Measurements from ENCODE around the gene UPP2. TPM values are rescaled to one million over a fixed set of nuclear protein-coding genes. Genes with fewer than 3 reads are reported as not detected.

UPP2 gene
- total RNA-seq, 1 donor from 2014 or later, result not detected

- no peaks in the 10 kb centered on the region for H3K9me3 Mint-ChIP-seq (ENCODE audit: unreplicated experiment)
- H3K4me1 Mint-ChIP-seq (ENCODE audit: low read depth, unreplicated experiment), result peaks cover 4% of the 10 kb centered on the region
- DNase-seq, result no peak
- H3K36me3 Mint-ChIP-seq (ENCODE audit: unreplicated experiment), result peaks cover 5% of the 10 kb centered on the region
- no peak overlapping the region for H3K27ac Mint-ChIP-seq (ENCODE audit: unreplicated experiment)
- no peak for TF ChIP-seq CTCF (IDR thresholded peaks at IDR 0.05; ENCODE audit: partially characterized antibody, unreplicated experiment)
- H3K4me3 Mint-ChIP-seq (ENCODE audit: unreplicated experiment), result no peak overlapping the region
- no peaks in the 10 kb centered on the region for H3K27me3 Mint-ChIP-seq (ENCODE audit: unreplicated experiment)
Measured at GRCh38 chr2:158120664-158121641, 19.3 kb downstream of the UPP2 start.

GRCh38 chr2:158124896-158125295 lies 23.2 kb downstream of the UPP2 start:
- no peaks in the 10 kb centered on the region for H3K27me3 Mint-ChIP-seq (ENCODE audit: unreplicated experiment)
- H3K4me3 Mint-ChIP-seq (ENCODE audit: unreplicated experiment), result no peak overlapping the region
- no peak for DNase-seq
- H3K36me3 Mint-ChIP-seq (ENCODE audit: unreplicated experiment), result no peaks in the 10 kb centered on the region
- no peaks in the 10 kb centered on the region for H3K9me3 Mint-ChIP-seq (ENCODE audit: unreplicated experiment)
- no peaks in the 10 kb centered on the region for H3K4me1 Mint-ChIP-seq (ENCODE audit: low read depth, unreplicated experiment)
- no peak overlapping the region for H3K27ac Mint-ChIP-seq (ENCODE audit: unreplicated experiment)
- no peak for TF ChIP-seq CTCF (IDR thresholded peaks at IDR 0.05; ENCODE audit: partially characterized antibody, unreplicated experiment)

DNA sequence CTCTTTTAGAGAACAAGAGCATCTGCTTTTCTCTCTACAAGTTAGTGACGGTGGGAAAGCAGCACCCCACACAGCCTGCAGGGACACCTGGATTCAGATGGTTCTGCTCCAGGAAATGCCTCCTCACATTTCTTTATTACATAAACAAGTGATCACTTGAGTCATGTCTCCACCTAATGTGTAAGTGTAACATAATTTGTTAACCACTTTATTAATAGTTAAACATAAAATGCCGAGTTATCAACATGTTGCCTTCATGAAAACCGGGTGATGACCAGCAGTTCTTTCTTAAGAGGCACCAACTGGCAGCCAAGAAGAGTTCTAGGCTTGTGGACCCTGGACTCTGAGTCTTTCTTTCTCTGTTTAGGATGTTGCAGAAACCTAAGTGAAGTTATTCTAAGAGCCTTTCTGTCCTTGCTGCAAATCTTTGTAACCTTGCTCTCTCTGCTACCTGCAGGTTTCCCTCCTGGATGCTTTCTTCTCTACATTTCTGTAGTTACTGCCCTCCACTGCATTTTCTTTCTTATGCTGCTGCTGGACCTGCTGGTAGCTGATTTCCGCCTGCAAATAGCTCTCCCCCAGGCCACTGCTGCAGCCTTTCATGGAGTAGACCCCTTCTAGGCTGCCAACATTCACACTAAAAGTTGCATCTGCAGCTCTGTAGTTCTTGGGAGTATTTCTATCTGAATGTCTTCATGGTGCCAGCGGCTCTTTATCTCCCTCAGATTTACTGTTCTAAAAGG lies 24.3 kb downstream of the UPP2 start:
- Mint-ChIP-seq H3K4me1 (ENCODE audit: low read depth, unreplicated experiment) (no peaks in the 10 kb centered on the region), H3K27me3 (ENCODE audit: unreplicated experiment) (no peaks in the 10 kb centered on the region), H3K4me3 (ENCODE audit: unreplicated experiment) (no peak overlapping the region), H3K36me3 (ENCODE audit: unreplicated experiment) (no peaks in the 10 kb centered on the region), H3K27ac (ENCODE audit: unreplicated experiment) (no peak overlapping the region), H3K9me3 (ENCODE audit: unreplicated experiment) (no peaks in the 10 kb centered on the region)
- no peak for TF ChIP-seq CTCF (IDR thresholded peaks at IDR 0.05; ENCODE audit: partially characterized antibody, unreplicated experiment)
- no peak for DNase-seq

- Mint-ChIP-seq H3K4me3 (ENCODE audit: unreplicated experiment) (no peak overlapping the region), H3K9me3 (ENCODE audit: unreplicated experiment) (no peaks in the 10 kb centered on the region), H3K27ac (ENCODE audit: unreplicated experiment) (no peak overlapping the region), H3K36me3 (ENCODE audit: unreplicated experiment) (no peaks in the 10 kb centered on the region), H3K4me1 (ENCODE audit: low read depth, unreplicated experiment) (no peaks in the 10 kb centered on the region), H3K27me3 (ENCODE audit: unreplicated experiment) (no peaks in the 10 kb centered on the region)
- no peak for DNase-seq
- no peak for TF ChIP-seq CTCF (IDR thresholded peaks at IDR 0.05; ENCODE audit: partially characterized antibody, unreplicated experiment)
Measured at GRCh38 chr2:158127380-158127804, 25.7 kb downstream of the UPP2 start.
